HCT116 (cell line): ENCODE measurements around the gene S1PR3. TPM values are rescaled to one million over a fixed set of nuclear protein-coding genes. Genes with fewer than 3 reads are reported as not detected.
A peak's percentile ranks its signal among the peaks of the same experiment; 100 is the strongest.

Experiments
- ATAC-seq: fragments of 200-7000 bp; cut with Tn5 transposase; 2 replicates; pipeline ENCODE4 v1.9.1; 2020; ENCODE audit warnings: mild to moderate bottlenecking, moderate library complexity
- BruUV-seq: library from RNA; stranded (reverse); fragments of 400-500 nt; replicated peaks from 2 replicates; lab custom pipeline; 2021; lab: Mats Ljungman, UMichigan
- CTCF ChIA-PET: fragments of 300-600 bp; sonication (Branson Sonifier 250); formaldehyde crosslinking; loops from one replicate; lab custom pipeline; 2021; ENCODE audit warnings: antibody characterized with exemption; lab: Charles Lee
- POLR2A ChIA-PET: fragments of 300-600, 350-600 bp; sonication (Branson Sonifier 250); formaldehyde crosslinking; loops from one replicate; lab custom pipeline; 2021; ENCODE audit warnings: antibody characterized with exemption; lab: Charles Lee
- RAD21 ChIA-PET, 2 experiments: fragments of 300-600 bp; sonication (Branson Sonifier 250); formaldehyde crosslinking; loops; one replicate each; lab custom pipeline; 2023; ENCODE audit warnings: low total read pairs in 2 of 2; ENCODE audit not compliant: uncharacterized antibody in 2 of 2, unreplicated experiment in 2 of 2, low non-redundant PET in 1 of 2; lab: Charles Lee
- DNase-seq: peaks from one replicate; pipeline ENCODE4 v3.0.0-alpha.2; 2010; ENCODE audit warnings: low read depth, low spot score
- H2AFZ ChIP-seq: fragments of 200-600 bp; shearing (Covaris generic), sonication (generic); 2 replicates; pipeline ENCODE4 v1.6.1; 2017; ENCODE audit warnings: low read depth, mixed run types, mixed read lengths, antibody characterized with exemption, low read length; ENCODE audit not compliant: poor library complexity, severe bottlenecking
- H3K27ac ChIP-seq: 2 replicates; pipeline ENCODE4 v1.5.1; 2012; ENCODE audit warnings: low read depth, low read length
- H3K27me3 ChIP-seq: fragments of 200-600 bp; sonication (generic); 2 replicates; pipeline ENCODE4 v1.6.1; 2016; ENCODE audit warnings: mixed run types, low read length, mixed read lengths; ENCODE audit not compliant: insufficient read depth
- H3K36me3 ChIP-seq, 2 experiments: fragments of 200-500 bp in 1 of 2; fragments of 200-600 bp in 1 of 2; sonication (Bioruptor generic) in 1 of 2; sonication (generic) in 1 of 2; 2 replicates each; pipeline versions ENCODE4 v1.5.1 to v1.6.1; 2014 to 2016; ENCODE audit warnings: low read length in 2 of 2, inconsistent platforms in 1 of 2, mixed read lengths in 1 of 2, mixed run types in 1 of 2; ENCODE audit not compliant: insufficient read depth in 2 of 2, control insufficient read depth in 1 of 2
- H3K4me1 ChIP-seq, 2 experiments: fragments of 200-600 bp in 1 of 2; sonication (generic) in 1 of 2; 2 replicates each; pipeline versions ENCODE4 v1.5.1 to v1.6.1; 2012 to 2017; ENCODE audit warnings: low read length in 2 of 2, inconsistent platforms in 1 of 2, mild to moderate bottlenecking in 1 of 2, mixed read lengths in 1 of 2, mixed run types in 1 of 2, moderate library complexity in 1 of 2; ENCODE audit not compliant: insufficient read depth in 2 of 2, control insufficient read depth in 1 of 2
- H3K4me2 ChIP-seq: fragments of 200-600 bp; sonication (generic); 2 replicates; pipeline ENCODE4 v1.6.1; 2017; ENCODE audit warnings: mixed run types, low read length, mixed read lengths
- H3K4me3 ChIP-seq, 2 experiments: fragments of 200-600 bp in 1 of 2; sonication (generic) in 1 of 2; replicated peaks in 1 of 2; 2 replicates each; pipeline ENCODE4 v1.5.1; 2011 to 2016; ENCODE audit warnings: low read length in 2 of 2, control low read depth in 1 of 2, low read depth in 1 of 2, mild to moderate bottlenecking in 1 of 2, mixed read lengths in 1 of 2, mixed run types in 1 of 2
- H3K79me2 ChIP-seq: fragments of 200-600 bp; sonication (generic); 2 replicates; pipeline ENCODE4 v1.6.1; 2017; ENCODE audit warnings: mild to moderate bottlenecking, mixed run types, low read length, moderate library complexity, mixed read lengths; ENCODE audit not compliant: insufficient read depth
- H3K9ac ChIP-seq: fragments of 200-600 bp; sonication (generic); 2 replicates; pipeline ENCODE4 v1.6.1; 2016; ENCODE audit warnings: low read length, mixed read lengths
- H3K9me2 ChIP-seq: fragments of 200-600 bp; sonication (generic), shearing (Covaris generic); 2 replicates; pipeline ENCODE4 v1.6.1; 2017; ENCODE audit warnings: mixed run types, mild to moderate bottlenecking, moderate library complexity; ENCODE audit not compliant: insufficient read depth
- H3K9me3 ChIP-seq, 2 experiments: fragments of 200-500 bp in 1 of 2; fragments of 200-600 bp in 1 of 2; sonication (Bioruptor generic) in 1 of 2; sonication (generic) in 1 of 2; 2 replicates each; pipeline ENCODE4 v1.6.1; 2014 to 2017; ENCODE audit warnings: low read length in 2 of 2, mixed read lengths in 2 of 2, inconsistent platforms in 1 of 2, low read depth in 1 of 2, mild to moderate bottlenecking in 1 of 2, mixed run types in 1 of 2, moderate library complexity in 1 of 2; ENCODE audit not compliant: control insufficient read depth in 1 of 2, insufficient read depth in 1 of 2
- H4K20me1 ChIP-seq: fragments of 200-600 bp; sonication (generic), shearing (Covaris generic); 2 replicates; pipeline ENCODE4 v1.6.1; 2017; ENCODE audit warnings: mixed run types, mild to moderate bottlenecking, moderate library complexity; ENCODE audit not compliant: insufficient read depth
- CEBPB ChIP-seq: IDR thresholded peaks from 2 replicates; pipeline ENCODE4 v1.6.1; 2012; ENCODE audit warnings: low read depth
- ELF1 ChIP-seq: IDR thresholded peaks from 2 replicates; pipeline ENCODE4 v1.6.1; 2012; ENCODE audit warnings: low read depth, borderline replicate concordance
- EZH2 ChIP-seq: fragments of 200-600 bp; sonication (generic); IDR thresholded peaks from 2 replicates; pipeline ENCODE4 v1.6.1; 2017; ENCODE audit warnings: antibody characterized with exemption, mixed run types
- EZH2phosphoT487 ChIP-seq: fragments of 200-600 bp; IDR thresholded peaks from 2 replicates; pipeline ENCODE4 v1.6.1; 2018; ENCODE audit warnings: antibody characterized with exemption, borderline replicate concordance
- POLR2A ChIP-seq: IDR thresholded peaks from 2 replicates; pipeline ENCODE4 v1.7.0; 2011; ENCODE audit warnings: borderline replicate concordance; ENCODE audit not compliant: insufficient read depth, insufficient read length; ENCODE audit errors: extremely low read depth
- POLR2AphosphoS5 ChIP-seq: IDR thresholded peaks from 2 replicates; pipeline ENCODE4 v1.6.1; 2011; ENCODE audit warnings: mild to moderate bottlenecking, low read depth, low read length, moderate library complexity
- RAD21 ChIP-seq: IDR thresholded peaks from 2 replicates; pipeline ENCODE4 v1.6.1; 2012; ENCODE audit warnings: low read depth, mild to moderate bottlenecking
- SIN3A ChIP-seq: IDR thresholded peaks from 2 replicates; pipeline ENCODE4 v1.6.1; 2012; ENCODE audit warnings: low read depth
- SP1 ChIP-seq: IDR thresholded peaks from 2 replicates; pipeline ENCODE4 v1.6.1; 2012; ENCODE audit warnings: low read depth
- TCF7L2 ChIP-seq: IDR thresholded peaks from 2 replicates; pipeline ENCODE4 v1.7.0; 2011; ENCODE audit warnings: borderline replicate concordance, inconsistent platforms; ENCODE audit not compliant: insufficient read depth, insufficient read length; ENCODE audit errors: extremely low read depth
- intact Hi-C: fragments of 100-400 bp; cut with micrococcal nuclease; formaldehyde crosslinking; loops from 2 replicates; pipeline ENCODE4 v1.10.0; 2022
- total RNA-seq: library from RNA; stranded (reverse); gene quantifications from one replicate; pipeline ENCODE4 v1.2.1, GENCODE V29; 2021; ENCODE audit not compliant: unreplicated experiment
- TF ChIP-seq, protein P1 (sequence below): IDR thresholded peaks from 2 replicates; pipeline ENCODE4 v1.6.1; 2012
- TF ChIP-seq, protein P2 (sequence below): IDR thresholded peaks from 2 replicates; pipeline ENCODE4 v1.6.1; 2012
- TF ChIP-seq, protein P3 (sequence below): IDR thresholded peaks from 2 replicates; pipeline ENCODE4 v1.6.1; 2012; ENCODE audit warnings: low read depth

Gene S1PR3
- total RNA-seq, 1 experiment from 2014 or later, result 0.07 TPM

DNA sequence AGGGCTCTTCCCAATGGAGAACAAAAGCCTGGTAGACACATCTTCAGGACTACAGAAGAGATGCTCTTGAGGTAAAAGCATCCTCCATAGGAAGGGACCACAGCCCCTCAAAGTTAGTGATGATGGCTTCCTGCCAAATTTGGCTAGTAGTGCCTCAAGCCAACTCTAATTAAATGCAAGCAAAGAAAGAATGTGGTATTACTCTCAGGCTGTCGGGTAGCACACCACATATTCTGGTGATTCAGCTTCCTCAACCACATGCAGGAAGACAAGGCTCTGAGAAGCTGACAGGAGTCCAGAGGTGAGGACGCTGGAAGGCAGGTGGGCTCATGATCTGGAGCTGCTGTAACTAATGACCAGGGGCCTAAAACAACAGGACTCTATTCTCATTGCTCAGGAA lies 37.2 kb upstream of the S1PR3 start:
- Histone ChIP-seq H3K79me2 (no peaks in the 10 kb centered on the region), H2AFZ (no peak overlapping the region), H3K27me3 (peaks cover 24% of the 10 kb centered on the region), H3K4me2 (no peak overlapping the region), H3K4me3 (no peak overlapping the region), H3K27ac (no peak overlapping the region), H3K36me3 (no peaks in the 10 kb centered on the region), H3K4me1 (peaks cover 4 to 5% of the 10 kb centered on the region in 2 experiments; a peak in 2 of 4 replicates), H4K20me1 (no peaks in the 10 kb centered on the region), H3K9me3 (no peaks in the 10 kb centered on the region), H3K9ac (no peak overlapping the region), H3K9me2 (no peaks in the 10 kb centered on the region)
- CTCF ChIA-PET, result no interaction called here
- ATAC-seq (no peak), DNase-seq (no peak)
- BruUV-seq, result no TSS peak
- intact Hi-C loops, result no loop called here
- POLR2A ChIA-PET, result no interaction called here
- TF ChIP-seq EZH2phosphoT487, result no peak
- RAD21 ChIA-PET, result no interaction called here

DNA sequence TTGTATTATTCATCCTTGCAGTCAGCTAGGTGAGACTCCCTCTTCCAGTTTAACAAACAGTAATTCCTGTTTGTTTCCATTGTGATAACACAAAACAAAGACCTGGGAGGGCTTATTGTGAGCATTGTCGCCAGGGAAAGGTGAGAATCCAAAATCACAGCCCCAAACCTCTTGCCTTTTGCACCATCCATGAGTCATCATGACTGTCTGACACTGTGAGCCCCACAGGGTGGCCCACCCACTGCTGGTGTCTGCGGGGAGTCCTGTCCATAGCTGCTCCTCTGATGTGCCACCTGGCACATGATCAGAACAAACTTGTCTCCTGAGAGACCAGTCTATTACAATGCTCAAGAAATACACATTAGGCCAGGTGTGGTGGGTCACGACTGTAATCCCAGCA lies 33.7 kb upstream of the S1PR3 start:
- peaks cover 40% of the 10 kb centered on the region for H3K27me3 ChIP-seq
- BruUV-seq, result no TSS peak
- no peak overlapping the region for H3K4me2 ChIP-seq
- no peaks in the 10 kb centered on the region for H3K79me2 ChIP-seq
- intact Hi-C loops, result no loop called here
- ChIA-PET POLR2A (no interaction called here), CTCF (no interaction called here), RAD21 (no interaction called here)
- ATAC-seq (peak; percentile 53), DNase-seq (no peak)
- H3K36me3 ChIP-seq, result no peaks in the 10 kb centered on the region
- H4K20me1 ChIP-seq, result no peaks in the 10 kb centered on the region
- no peak overlapping the region for H3K4me3 ChIP-seq
- H3K9me3 ChIP-seq, result no peaks in the 10 kb centered on the region
- H3K9me2 ChIP-seq, result no peaks in the 10 kb centered on the region
- TF ChIP-seq SP1 (no peak), CEBPB (no peak), ELF1 (no peak), TCF7L2 (no peak), RAD21 (no peak), EZH2 (no peak), POLR2AphosphoS5 (no peak), POLR2A (no peak), SIN3A (no peak), EZH2phosphoT487 (no peak)
- TF ChIP-seq, protein P1, sequence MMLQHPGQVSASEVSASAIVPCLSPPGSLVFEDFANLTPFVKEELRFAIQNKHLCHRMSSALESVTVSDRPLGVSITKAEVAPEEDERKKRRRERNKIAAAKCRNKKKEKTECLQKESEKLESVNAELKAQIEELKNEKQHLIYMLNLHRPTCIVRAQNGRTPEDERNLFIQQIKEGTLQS, result no peak
- TF ChIP-seq, protein P2, sequence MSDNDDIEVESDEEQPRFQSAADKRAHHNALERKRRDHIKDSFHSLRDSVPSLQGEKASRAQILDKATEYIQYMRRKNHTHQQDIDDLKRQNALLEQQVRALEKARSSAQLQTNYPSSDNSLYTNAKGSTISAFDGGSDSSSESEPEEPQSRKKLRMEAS, result no peak
- TF ChIP-seq, protein P3, sequence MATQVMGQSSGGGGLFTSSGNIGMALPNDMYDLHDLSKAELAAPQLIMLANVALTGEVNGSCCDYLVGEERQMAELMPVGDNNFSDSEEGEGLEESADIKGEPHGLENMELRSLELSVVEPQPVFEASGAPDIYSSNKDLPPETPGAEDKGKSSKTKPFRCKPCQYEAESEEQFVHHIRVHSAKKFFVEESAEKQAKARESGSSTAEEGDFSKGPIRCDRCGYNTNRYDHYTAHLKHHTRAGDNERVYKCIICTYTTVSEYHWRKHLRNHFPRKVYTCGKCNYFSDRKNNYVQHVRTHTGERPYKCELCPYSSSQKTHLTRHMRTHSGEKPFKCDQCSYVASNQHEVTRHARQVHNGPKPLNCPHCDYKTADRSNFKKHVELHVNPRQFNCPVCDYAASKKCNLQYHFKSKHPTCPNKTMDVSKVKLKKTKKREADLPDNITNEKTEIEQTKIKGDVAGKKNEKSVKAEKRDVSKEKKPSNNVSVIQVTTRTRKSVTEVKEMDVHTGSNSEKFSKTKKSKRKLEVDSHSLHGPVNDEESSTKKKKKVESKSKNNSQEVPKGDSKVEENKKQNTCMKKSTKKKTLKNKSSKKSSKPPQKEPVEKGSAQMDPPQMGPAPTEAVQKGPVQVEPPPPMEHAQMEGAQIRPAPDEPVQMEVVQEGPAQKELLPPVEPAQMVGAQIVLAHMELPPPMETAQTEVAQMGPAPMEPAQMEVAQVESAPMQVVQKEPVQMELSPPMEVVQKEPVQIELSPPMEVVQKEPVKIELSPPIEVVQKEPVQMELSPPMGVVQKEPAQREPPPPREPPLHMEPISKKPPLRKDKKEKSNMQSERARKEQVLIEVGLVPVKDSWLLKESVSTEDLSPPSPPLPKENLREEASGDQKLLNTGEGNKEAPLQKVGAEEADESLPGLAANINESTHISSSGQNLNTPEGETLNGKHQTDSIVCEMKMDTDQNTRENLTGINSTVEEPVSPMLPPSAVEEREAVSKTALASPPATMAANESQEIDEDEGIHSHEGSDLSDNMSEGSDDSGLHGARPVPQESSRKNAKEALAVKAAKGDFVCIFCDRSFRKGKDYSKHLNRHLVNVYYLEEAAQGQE, result no peak
- H3K9ac ChIP-seq, result no peak overlapping the region
- no peak overlapping the region for H3K27ac ChIP-seq
- H2AFZ ChIP-seq, result no peak overlapping the region
- peaks cover 4 to 5% of the 10 kb centered on the region in 2 experiments; a peak in 2 of 4 replicates for H3K4me1 ChIP-seq
